HepG2 (cell line): ENCODE measurements around the gene CDK7. TPM values are rescaled to one million over a fixed set of nuclear protein-coding genes. Genes with fewer than 3 reads are reported as not detected.

ENCODE experiments used
- ESRRA ChIP-seq: sonication (generic); formaldehyde crosslinking; IDR thresholded peaks from 2 replicates; pipeline ENCODE4 v1.5.1; 2020; ENCODE audit warnings: mild to moderate bottlenecking, low read depth, missing genetic modification reagents
- FOXA1 ChIP-seq, 2 experiments: fragments of 450-650 bp in 1 of 2; sonication (generic) in 1 of 2; formaldehyde crosslinking in 1 of 2; IDR thresholded peaks; 2 replicates each; pipeline versions ENCODE4 v1.4.0 to v1.6.1; 2016 to 2020; ENCODE audit warnings: missing genetic modification reagents in 1 of 2
- MXD3 ChIP-seq: IDR thresholded peaks from 2 replicates; pipeline ENCODE4 v1.6.1; 2016; ENCODE audit warnings: mild to moderate bottlenecking, missing biosample characterization, missing genetic modification reagents
- MXI1 ChIP-seq: IDR thresholded peaks from 3 replicates; pipeline ENCODE4 v1.6.1; 2012; ENCODE audit warnings: low read depth, low read length, inconsistent platforms, borderline replicate concordance
- RBFOX2 ChIP-seq: fragments of 200-400 bp; formaldehyde crosslinking; IDR thresholded peaks from 2 replicates; pipeline ENCODE4 v1.6.1; 2017; ENCODE audit warnings: low read depth, mild to moderate bottlenecking, low read length
- SNAPC2 ChIP-seq: sonication (generic); formaldehyde crosslinking; IDR thresholded peaks from 2 replicates; pipeline ENCODE4 v1.8.1; 2022; ENCODE audit warnings: mild to moderate bottlenecking, missing genetic modification reagents
- SRSF4 ChIP-seq: fragments of 200-400 bp; formaldehyde crosslinking; IDR thresholded peaks from one replicate; pipeline ENCODE4 v1.6.1; 2018; ENCODE audit warnings: mild to moderate bottlenecking, low read depth, low read length, moderate library complexity; ENCODE audit not compliant: poor library complexity, severe bottlenecking
- TERF1 ChIP-seq: sonication (generic); formaldehyde crosslinking; IDR thresholded peaks from 2 replicates; pipeline ENCODE4 v1.8.0; 2022; ENCODE audit warnings: mild to moderate bottlenecking, missing genetic modification reagents, moderate library complexity
- TSC22D2 ChIP-seq: sonication (generic); formaldehyde crosslinking; IDR thresholded peaks from 2 replicates; pipeline ENCODE4 v1.5.1; 2020; ENCODE audit warnings: missing genetic modification reagents, mild to moderate bottlenecking, borderline replicate concordance
- ZBTB8A ChIP-seq: sonication (generic); formaldehyde crosslinking; IDR thresholded peaks from 2 replicates; pipeline ENCODE4 v1.4.0; 2020; ENCODE audit warnings: mild to moderate bottlenecking, low read depth, missing genetic modification reagents, borderline replicate concordance
- ZNF367 ChIP-seq: sonication (generic); formaldehyde crosslinking; IDR thresholded peaks from 2 replicates; pipeline ENCODE4 v1.4.0; 2020; ENCODE audit warnings: missing genetic modification reagents, borderline replicate concordance
- ZNF407 ChIP-seq: sonication (generic); formaldehyde crosslinking; IDR thresholded peaks from one replicate; pipeline ENCODE4 v1.5.1; 2020; ENCODE audit warnings: mild to moderate bottlenecking, missing genetic modification reagents; ENCODE audit errors: not compliant biosample characterization
- ZNF414 ChIP-seq: sonication (generic); formaldehyde crosslinking; IDR thresholded peaks from 2 replicates; pipeline ENCODE4 v1.5.0; 2020; ENCODE audit warnings: missing genetic modification reagents
- ZNF44 ChIP-seq: sonication (generic); formaldehyde crosslinking; IDR thresholded peaks from 2 replicates; pipeline ENCODE4 v1.5.1; 2020; ENCODE audit warnings: mild to moderate bottlenecking, missing genetic modification reagents
- ZNF652 ChIP-seq: IDR thresholded peaks from 2 replicates; pipeline ENCODE4 v1.6.1; 2016; ENCODE audit warnings: low read depth, borderline replicate concordance
- polyA plus RNA-seq, 8 experiments: library from polyadenylated mRNA; depleted of rRNA in 3 of 8; stranded (reverse) in 7 of 8; unstranded in 1 of 8; fragments of >200 nt; fragmentation: Illumina TruSeq in 4 of 8; extraction: Trizol in 4 of 8; gene quantifications; 2 replicates each; pipeline versions ENCODE4 v1.2.1 to v1.2.3, GENCODE V29; 2011 to 2016; ENCODE audit warnings: low read depth in 4 of 8, missing spikeins in 1 of 8, mixed read lengths in 1 of 8; ENCODE audit not compliant: insufficient read depth in 1 of 8
- total RNA-seq, 5 experiments: library from RNA; depleted of rRNA; stranded (reverse); fragments of >200 nt; fragmentation: Illumina TruSeq; extraction: Trizol; gene quantifications; 2 replicates each; pipeline ENCODE4 v1.2.3, GENCODE V29; 2016; ENCODE audit warnings: low read depth in 1 of 5

Gene CDK7
- total and polyA plus RNA-seq, 2 of the 13 experiments (the other 11 are each of a cell fraction or from before 2014, with no cell fraction given) = 41.2 to 54.9 TPM

GRCh38 chr5:69234457-69235268, at the start of gene CDK7 (continued):
- TF ChIP-seq FOXA1 (IDR thresholded peaks at IDR 0.05) (no peak), FOXA1 (CRISPR knock-in tag; IDR thresholded peaks at IDR 0.05) (no peak; the same call in none of the 2 replicates), ZNF367 (no peak), ZNF414 (CRISPR knock-in tag) (0 out of 2 replicates have a peak, but pooled peaks have one; percentile 39), ZNF44 (CRISPR knock-in tag) (no peak), ESRRA (CRISPR knock-in tag) (no peak), MXD3 (peak; percentile 77), TERF1 (no peak), SRSF4 (no peak), TSC22D2 (CRISPR knock-in tag) (0 out of 2 replicates have a peak, but pooled peaks have one; percentile 42), SNAPC2 (CRISPR knock-in tag) (no peak), MXI1 (peak; percentile 87; the same call in 2 of the 3 replicates), ZNF407 (CRISPR knock-in tag) (no peak), RBFOX2 (peak; percentile 70), ZNF652 (CRISPR knock-in tag) (no peak), ZBTB8A (CRISPR knock-in tag) (no peak)
